Neural cell (in vitro differentiated cells): ENCODE measurements around the gene GTF2IRD1. TPM values are rescaled to one million over a fixed set of nuclear protein-coding genes. Genes with fewer than 3 reads are reported as not detected.

ENCODE experiments used
- H2AFZ ChIP-seq: fragments of 200-600, 300-800 bp; sonication (generic), shearing (Covaris generic); 2 replicates; pipeline ENCODE4 v1.6.0; 2014; ENCODE audit warnings: low read depth, mild to moderate bottlenecking, antibody characterized with exemption, low read length, moderate library complexity
- H3F3A ChIP-seq: fragments of 200-600 bp; shearing (Covaris generic); 2 replicates; pipeline ENCODE4 v1.6.1; 2016; ENCODE audit warnings: mild to moderate bottlenecking, moderate library complexity, mixed read lengths, antibody characterized with exemption, low read length; ENCODE audit not compliant: insufficient read depth, poor library complexity, severe bottlenecking
- H3K27ac ChIP-seq: fragments of 200-600, 300-800 bp; sonication (generic), shearing (Covaris generic); 2 replicates; pipeline ENCODE4 v1.5.1; 2014; ENCODE audit warnings: mild to moderate bottlenecking, low read length, moderate library complexity
- H3K27me3 ChIP-seq: fragments of 300-800, 200-600 bp; sonication (generic), shearing (Covaris generic); 2 replicates; pipeline ENCODE4 v1.6.0; 2014; ENCODE audit warnings: mild to moderate bottlenecking, low read depth, low read length, moderate library complexity; ENCODE audit not compliant: insufficient read depth
- H3K36me3 ChIP-seq: fragments of 300-800, 200-600 bp; sonication (generic), shearing (Covaris generic); 2 replicates; pipeline ENCODE4 v1.5.1; 2014; ENCODE audit warnings: mild to moderate bottlenecking, antibody characterized with exemption, low read length, moderate library complexity; ENCODE audit not compliant: insufficient read depth
- H3K4me2 ChIP-seq: fragments of 300-800, 200-600 bp; sonication (generic), shearing (Covaris generic); 2 replicates; pipeline ENCODE4 v1.6.0; 2014; ENCODE audit warnings: mild to moderate bottlenecking, low read length
- H3K4me3 ChIP-seq: fragments of 300-800, 200-600 bp; sonication (generic), shearing (Covaris generic); 2 replicates; pipeline ENCODE4 v1.5.1; 2014; ENCODE audit warnings: mild to moderate bottlenecking, low read length, moderate library complexity
- H3K79me2 ChIP-seq: fragments of 200-600 bp; shearing (Covaris generic); replicated peaks from 2 replicates; pipeline ENCODE4 v1.6.0; 2014; ENCODE audit warnings: mild to moderate bottlenecking, low read length, moderate library complexity; ENCODE audit not compliant: insufficient read depth
- H3K9ac ChIP-seq: fragments of 300-800, 200-600 bp; sonication (generic), shearing (Covaris generic); 2 replicates; pipeline ENCODE4 v1.6.1; 2016; ENCODE audit warnings: mild to moderate bottlenecking, low read length, mixed read lengths
- H3K9me2 ChIP-seq: fragments of 200-600 bp; shearing (Covaris generic); 2 replicates; pipeline ENCODE4 v1.6.1; 2016; ENCODE audit warnings: mild to moderate bottlenecking, low read length, mixed read lengths; ENCODE audit not compliant: insufficient read depth
- H3K9me3 ChIP-seq: fragments of 200-600, 300-800 bp; sonication (generic), shearing (Covaris generic); 2 replicates; pipeline ENCODE4 v1.6.1; 2016; ENCODE audit warnings: mild to moderate bottlenecking, mixed run types, low read length, moderate library complexity, mixed read lengths
- H4K20me1 ChIP-seq: fragments of 200-600 bp; shearing (Covaris generic); 2 replicates; pipeline ENCODE4 v1.6.1; 2016; ENCODE audit warnings: mild to moderate bottlenecking, mixed run types; ENCODE audit not compliant: insufficient read depth
- CTCF ChIP-seq: fragments of 450-650 bp; IDR thresholded peaks from 2 replicates; pipeline ENCODE4 v1.5.1; 2014; ENCODE audit warnings: antibody characterized with exemption, mild to moderate bottlenecking, moderate library complexity; ENCODE audit not compliant: poor library complexity, severe bottlenecking
- EP300 ChIP-seq: fragments of 450-650 bp; conservative IDR thresholded peaks from 2 replicates; pipeline ENCODE4 v1.6.1; 2014; ENCODE audit warnings: antibody characterized with exemption, mild to moderate bottlenecking, moderate library complexity; ENCODE audit not compliant: poor library complexity, severe bottlenecking
- EZH2 ChIP-seq: fragments of 200-600, 300-800 bp; shearing (Covaris generic), sonication (generic); IDR thresholded peaks from 2 replicates; pipeline ENCODE4 v1.6.1; 2014; ENCODE audit warnings: antibody characterized with exemption, low read length, borderline replicate concordance, mild to moderate bottlenecking; ENCODE audit not compliant: insufficient read depth, poor library complexity, severe bottlenecking
- MXI1 ChIP-seq: fragments of 450-650 bp; conservative IDR thresholded peaks from 2 replicates; pipeline ENCODE4 v1.6.1; 2014; ENCODE audit warnings: antibody characterized with exemption, mild to moderate bottlenecking; ENCODE audit not compliant: poor library complexity, severe bottlenecking
- POLR2AphosphoS5 ChIP-seq: IDR thresholded peaks from 2 replicates; pipeline ENCODE4 v1.6.1; 2012
- RAD21 ChIP-seq: fragments of 450-650 bp; conservative IDR thresholded peaks from 2 replicates; pipeline ENCODE4 v1.6.1; 2014; ENCODE audit warnings: antibody characterized with exemption, mild to moderate bottlenecking, moderate library complexity
- REST ChIP-seq: IDR thresholded peaks from 2 replicates; pipeline ENCODE4 v1.6.1; 2012; ENCODE audit warnings: borderline replicate concordance
- SMC3 ChIP-seq: fragments of 450-650 bp; conservative IDR thresholded peaks from 2 replicates; pipeline ENCODE4 v1.6.1; 2014; ENCODE audit warnings: antibody characterized with exemption, mild to moderate bottlenecking, moderate library complexity; ENCODE audit not compliant: poor library complexity
- TAF1 ChIP-seq: IDR thresholded peaks from 2 replicates; pipeline ENCODE4 v1.6.1; 2012; ENCODE audit warnings: low read depth
- polyA plus RNA-seq: library from polyadenylated mRNA; depleted of rRNA; stranded (reverse); fragments of >200 nt; gene quantifications from 2 replicates; pipeline ENCODE4 v1.2.3, GENCODE V29; 2014

Gene GTF2IRD1
- polyA plus RNA-seq, 1 donor from 2014 or later = 31.9 TPM

- no peaks in the 10 kb centered on the region for H4K20me1 ChIP-seq
- H3K9me2 ChIP-seq = no peaks in the 10 kb centered on the region
- H3K4me2 ChIP-seq = no peak overlapping the region
- no peaks in the 10 kb centered on the region for H3F3A ChIP-seq
- H3K9me3 ChIP-seq = no peaks in the 10 kb centered on the region
- no peak overlapping the region for H3K9ac ChIP-seq
- no peaks in the 10 kb centered on the region for H3K27me3 ChIP-seq
- H3K4me3 ChIP-seq = no peak overlapping the region
- no peak overlapping the region for H3K27ac ChIP-seq
- H3K36me3 ChIP-seq = no peaks in the 10 kb centered on the region
- H2AFZ ChIP-seq = no peak overlapping the region
- H3K79me2 ChIP-seq = peaks cover 26% of the 10 kb centered on the region
- TF ChIP-seq POLR2AphosphoS5 = no peak
- TF ChIP-seq REST = no peak
- no peak for TF ChIP-seq EZH2
- no peak for TF ChIP-seq CTCF
- TF ChIP-seq MXI1 = no peak
- no peak for TF ChIP-seq RAD21
- no peak for TF ChIP-seq TAF1
- TF ChIP-seq EP300 = no peak
- no peak for TF ChIP-seq SMC3
Measured at GRCh38 chr7:74502216-74502891, 48.6 kb downstream of the GTF2IRD1 start.

GRCh38 chr7:74503061-74503460 lies 49.4 kb downstream of the GTF2IRD1 start:
- Histone ChIP-seq H3K9me3 (no peaks in the 10 kb centered on the region), H3K9me2 (no peaks in the 10 kb centered on the region), H3K4me3 (no peak overlapping the region), H3K4me2 (no peak overlapping the region), H3K9ac (no peak overlapping the region), H3K27ac (no peak overlapping the region), H3K27me3 (no peaks in the 10 kb centered on the region), H4K20me1 (no peaks in the 10 kb centered on the region), H2AFZ (no peak overlapping the region), H3F3A (no peaks in the 10 kb centered on the region), H3K79me2 (peaks cover 26% of the 10 kb centered on the region), H3K36me3 (no peaks in the 10 kb centered on the region)
- TF ChIP-seq RAD21 (no peak), EP300 (no peak)
